HG03159 (cell line): ENCODE results near the gene EIF3D.

Experiments used
- ATAC-seq: cut with Tn5 transposase; IDR thresholded peaks from one replicate; pipeline ENCODE4 v1.9.1; 2021; ENCODE audit warnings: mild to moderate bottlenecking, moderate library complexity; ENCODE audit not compliant: unreplicated experiment

EIF3D gene

GRCh38 chr22:36510384-36510783 lies 18.6 kb downstream of the EIF3D start:
- no peak for ATAC-seq

DNA sequence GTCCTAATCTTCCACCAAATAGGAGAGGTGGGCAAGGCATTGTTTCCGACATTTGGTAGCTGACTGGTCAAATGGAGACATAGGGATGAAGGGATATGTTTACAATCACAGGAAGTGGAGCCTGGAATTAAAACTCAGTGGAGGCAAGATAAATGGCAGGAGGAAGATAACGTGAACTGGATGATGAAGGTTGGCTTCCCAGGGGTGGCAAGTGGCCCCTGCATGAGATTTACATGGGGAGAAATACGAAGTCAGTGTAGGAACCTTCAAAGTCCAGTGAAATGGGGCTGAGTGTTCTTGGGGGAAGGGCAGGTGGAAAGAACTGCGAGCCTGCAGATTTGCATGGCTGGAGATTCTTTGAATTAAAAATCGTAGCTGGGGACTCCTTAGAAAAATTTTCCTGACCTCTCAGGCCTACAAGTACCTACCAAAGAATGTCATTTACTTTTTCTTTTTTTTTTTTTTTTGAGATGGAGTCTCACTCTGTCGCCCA lies 21.4 kb downstream of the EIF3D start:
- no peak for ATAC-seq

- ATAC-seq: peak; percentile 79
Measured at GRCh38 chr22:36506637-36507517, 22.1 kb downstream of the EIF3D start, which contains the start of gene FOXRED2. Gene FOXRED2, minus strand, starts transcription at chr22:36507040. Its CDS starts 618 bp downstream, at chr22:36506422.

GRCh38 chr22:36505998-36506635 lies 22.8 kb downstream of the EIF3D start:
- ATAC-seq: no peak

DNA sequence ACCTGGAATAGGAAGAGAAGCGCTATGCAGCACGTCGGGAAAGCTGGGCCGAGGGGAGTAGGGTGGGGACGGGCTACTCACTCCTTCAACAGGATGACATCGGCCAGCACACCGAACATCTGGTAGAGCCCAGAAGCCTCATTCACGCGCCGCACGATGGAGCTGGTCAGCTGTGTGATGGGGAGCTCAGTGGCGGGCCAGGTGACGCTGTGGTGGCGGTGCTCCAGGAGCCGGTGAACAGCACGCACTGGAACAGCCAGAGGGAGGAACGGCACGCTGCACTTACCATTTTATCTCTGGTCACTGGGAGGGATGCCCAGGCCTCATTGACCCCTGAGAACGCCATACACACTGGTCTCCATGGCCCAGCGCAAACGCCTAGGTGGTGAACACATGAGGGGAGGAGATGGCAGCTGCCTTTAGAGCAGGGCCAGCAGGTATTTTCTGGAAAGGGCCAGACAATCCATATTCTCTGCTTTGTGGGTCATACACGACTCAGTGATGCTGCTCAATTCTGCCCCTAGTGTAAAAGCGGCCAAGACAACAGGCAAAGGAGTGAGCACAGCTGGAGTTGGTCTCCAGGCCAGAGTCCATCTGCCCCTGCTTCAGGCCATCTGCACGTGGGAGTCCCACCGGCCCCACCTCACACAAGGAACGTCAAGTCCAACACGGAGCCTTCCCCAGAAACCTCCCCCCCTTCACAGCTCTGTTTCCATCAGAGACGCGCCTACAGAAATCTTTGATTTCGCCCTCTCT lies 30.9 kb downstream of the EIF3D start:
- no peak for ATAC-seq

GRCh38 chr22:36493690-36494110 lies 35.3 kb downstream of the EIF3D start:
- ATAC-seq: peak; percentile 64

DNA sequence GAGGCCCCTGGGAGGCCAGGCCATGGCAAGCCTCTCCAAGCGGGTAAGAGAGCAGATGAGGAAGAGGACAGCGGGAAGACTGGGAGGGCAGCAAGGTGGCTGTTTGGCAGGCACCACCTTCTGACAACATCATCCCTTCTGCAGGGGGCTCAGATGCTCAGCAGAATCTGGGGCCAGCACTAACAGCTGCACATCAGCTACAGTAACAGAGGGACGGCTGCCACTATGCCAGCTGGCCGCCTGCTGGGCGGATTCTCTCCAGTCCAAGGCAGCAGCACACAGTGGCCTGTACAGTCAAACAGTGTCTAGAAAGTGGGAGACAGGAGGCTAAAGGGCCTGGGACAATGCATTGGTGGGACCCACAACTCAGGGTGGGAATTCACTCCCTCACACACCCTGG lies 36.9 kb downstream of the EIF3D start:
- no peak for ATAC-seq

- ATAC-seq: no peak
Measured at GRCh38 chr22:36491155-36491554, 37.8 kb downstream of the EIF3D start.

- ATAC-seq: no peak
Measured at GRCh38 chr22:36486619-36487384, 42.2 kb downstream of the EIF3D start.

- peak; percentile 76 for ATAC-seq
Measured at GRCh38 chr22:36481393-36482168, 47.4 kb downstream of the EIF3D start, which contains the start of gene TXN2. Gene TXN2, minus strand, starts transcription at chr22:36481640. Its CDS starts 803 bp downstream, at chr22:36480837.

GRCh38 chr22:36480941-36481392 lies 48.0 kb downstream of the EIF3D start:
- peak; percentile 34 for ATAC-seq

DNA sequence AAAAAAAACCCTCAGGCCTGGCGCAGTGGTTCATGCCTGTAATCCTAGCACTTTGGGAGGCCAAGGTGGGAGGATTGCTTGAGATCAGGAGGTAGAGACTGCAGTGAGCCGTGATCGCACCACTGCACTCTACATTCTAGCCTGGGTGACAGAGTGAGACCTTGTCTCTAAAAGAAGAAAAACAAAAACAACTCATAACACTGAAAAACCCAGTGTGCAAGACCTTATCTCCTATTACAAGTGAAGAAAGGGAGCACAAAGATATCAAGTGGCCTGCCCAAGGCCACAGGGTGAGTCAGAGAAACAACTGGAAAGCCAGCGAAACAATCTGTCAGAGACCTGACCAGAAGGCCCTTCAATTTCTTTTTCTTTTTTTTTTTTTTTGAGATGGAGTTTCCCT lies 50.0 kb downstream of the EIF3D start:
- ATAC-seq: no peak

GRCh38 chr22:36475341-36475740 lies 53.6 kb downstream of the EIF3D start:
- no peak for ATAC-seq

GRCh38 chr22:36472689-36473088 lies 56.3 kb downstream of the EIF3D start:
- no peak for ATAC-seq

DNA sequence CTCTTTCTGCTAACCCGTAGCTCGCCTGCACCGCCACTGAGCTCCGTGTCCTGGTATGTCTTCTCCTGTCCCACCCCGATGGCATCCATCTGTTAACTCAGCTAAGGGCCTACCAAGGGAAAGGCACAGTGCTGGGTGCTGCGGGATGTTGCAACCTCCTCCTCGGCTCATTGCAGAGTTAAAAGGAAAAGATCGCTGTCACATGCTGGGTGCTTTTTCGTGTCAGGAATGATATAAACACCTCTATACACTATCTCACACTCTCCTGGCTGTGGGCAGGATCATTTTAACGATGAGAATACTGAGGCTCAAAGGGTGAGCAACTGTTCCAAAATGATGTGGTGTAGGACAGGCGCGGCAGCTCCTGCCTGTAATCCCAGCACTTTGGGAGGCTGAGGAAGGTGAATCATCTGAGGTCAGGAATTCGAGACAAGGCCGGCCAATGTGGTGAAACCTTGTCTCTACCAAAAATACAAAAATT lies 57.6 kb downstream of the EIF3D start:
- ATAC-seq: no peak

GRCh38 chr22:36470994-36471331 lies 58.0 kb downstream of the EIF3D start:
- ATAC-seq: no peak

DNA sequence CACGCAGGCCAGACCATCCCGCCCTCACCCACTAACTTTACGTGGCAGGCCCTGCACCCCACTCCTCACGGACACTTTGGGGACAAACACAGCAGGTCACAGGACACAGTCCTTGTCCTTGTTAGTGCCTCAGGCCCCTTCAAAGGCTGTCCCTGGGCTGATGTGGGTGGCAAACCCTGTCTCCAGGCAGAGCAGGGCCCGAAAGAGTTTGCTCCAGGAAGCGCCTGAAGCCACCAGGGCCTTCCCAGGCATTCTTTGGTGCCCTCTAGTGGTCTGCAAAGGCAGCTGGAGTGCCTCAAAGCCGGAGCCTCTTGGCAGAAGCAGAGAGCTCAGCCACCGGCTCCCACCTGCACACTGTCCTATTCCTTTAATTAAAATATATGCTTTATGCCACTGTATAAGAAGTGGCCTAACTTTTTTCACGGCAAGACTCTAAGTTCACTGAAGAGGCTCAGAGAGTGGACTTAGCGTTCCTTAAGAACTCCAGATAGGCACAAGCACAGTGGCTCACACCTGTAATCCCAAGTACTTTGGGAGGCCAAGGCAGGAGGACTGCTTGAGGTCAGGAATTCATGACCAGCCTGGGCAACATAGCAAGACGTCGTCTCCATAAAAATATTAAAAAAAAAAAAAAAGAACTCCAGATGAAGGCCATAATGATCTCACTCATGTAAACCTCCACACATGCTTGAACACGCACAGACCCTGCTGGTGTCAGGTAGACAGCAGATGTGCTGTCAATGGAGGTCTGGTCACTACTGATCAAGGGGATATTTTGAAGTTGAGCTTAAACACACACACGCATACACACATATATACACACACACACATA lies 58.6 kb downstream of the EIF3D start:
- ATAC-seq: no peak

- no peak for ATAC-seq
Measured at GRCh38 chr22:36469094-36469710, 59.8 kb downstream of the EIF3D start.
